H7 (cell line): Measurements from ENCODE around the gene MYO7B. TPM values are rescaled to one million over a fixed set of nuclear protein-coding genes. Genes with fewer than 3 reads are reported as not detected.

Experiments
- DNase-seq: peaks from one replicate; pipeline ENCODE4 v3.0.0; 2012
- H3K27me3 ChIP-seq: 2 replicates; pipeline ENCODE4 v1.6.0; 2011; ENCODE audit warnings: mild to moderate bottlenecking, low read length; ENCODE audit not compliant: control insufficient read depth, insufficient read depth
- H3K36me3 ChIP-seq: replicated peaks from 2 replicates; pipeline ENCODE4 v1.5.1; 2011; ENCODE audit warnings: low read length; ENCODE audit not compliant: control insufficient read depth, insufficient read depth
- H3K4me3 ChIP-seq: 2 replicates; pipeline ENCODE4 v1.5.1; 2011; ENCODE audit warnings: low read depth, mild to moderate bottlenecking, control low read depth, low read length, moderate library complexity; ENCODE audit not compliant: insufficient read depth
- total RNA-seq: library from RNA; depleted of rRNA; stranded (reverse); fragments of >200 nt; shearing (Covaris generic); gene quantifications from 2 replicates; pipeline ENCODE4 v1.2.3, GENCODE V29; 2014

The MYO7B gene
- total RNA-seq, 1 experiment from 2014 or later = not detected

DNA sequence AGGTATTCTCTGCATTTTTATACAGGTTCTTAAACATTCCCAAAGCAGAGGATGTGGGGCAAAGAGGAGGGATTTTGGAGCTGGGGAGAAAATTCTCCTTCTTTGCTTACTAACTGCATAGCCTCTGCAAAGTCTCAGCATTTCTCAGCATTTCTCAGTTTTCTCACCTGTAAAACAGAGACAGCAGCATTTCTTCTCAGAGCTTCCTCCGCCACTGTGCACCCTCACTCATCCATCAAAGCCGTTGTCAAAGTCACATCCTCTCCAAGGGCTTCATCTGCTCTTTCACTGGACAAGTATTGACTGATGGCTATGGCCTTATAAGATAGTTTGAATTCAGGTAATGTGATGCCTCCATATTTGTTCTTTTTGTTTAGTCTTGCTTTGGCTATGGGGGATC lies 17.4 kb downstream of the MYO7B start:
- DNase-seq = no peak
- H3K36me3 ChIP-seq = no peaks in the 10 kb centered on the region
- no peak overlapping the region for H3K4me3 ChIP-seq
- H3K27me3 ChIP-seq = no peaks in the 10 kb centered on the region

DNA sequence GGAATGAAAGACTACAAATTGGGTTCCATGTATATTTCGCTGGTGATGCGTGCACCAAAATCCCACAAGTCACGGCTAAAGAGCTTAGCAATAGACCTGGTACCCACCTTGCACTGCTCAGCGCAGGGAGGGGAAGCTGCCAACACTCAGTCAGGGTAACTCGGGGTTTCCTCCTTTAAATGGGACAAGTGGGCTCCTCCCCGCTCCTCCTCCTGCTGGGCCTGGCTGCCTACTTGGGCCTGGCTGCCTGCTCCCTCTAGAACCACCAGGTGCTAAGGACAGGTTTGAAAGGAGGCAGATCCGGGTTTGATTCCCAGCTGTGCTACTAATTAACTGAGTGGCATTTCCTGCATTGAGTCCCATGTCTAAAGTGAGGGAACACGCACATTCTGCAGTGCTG lies 23.4 kb downstream of the MYO7B start:
- Histone ChIP-seq H3K36me3 (no peaks in the 10 kb centered on the region), H3K27me3 (no peaks in the 10 kb centered on the region), H3K4me3 (no peak overlapping the region)
- no peak for DNase-seq

- Histone ChIP-seq H3K36me3 (no peaks in the 10 kb centered on the region), H3K27me3 (no peaks in the 10 kb centered on the region), H3K4me3 (no peak overlapping the region)
- no peak for DNase-seq
Measured at GRCh38 chr2:127559454-127559853, 24.0 kb downstream of the MYO7B start.

DNA sequence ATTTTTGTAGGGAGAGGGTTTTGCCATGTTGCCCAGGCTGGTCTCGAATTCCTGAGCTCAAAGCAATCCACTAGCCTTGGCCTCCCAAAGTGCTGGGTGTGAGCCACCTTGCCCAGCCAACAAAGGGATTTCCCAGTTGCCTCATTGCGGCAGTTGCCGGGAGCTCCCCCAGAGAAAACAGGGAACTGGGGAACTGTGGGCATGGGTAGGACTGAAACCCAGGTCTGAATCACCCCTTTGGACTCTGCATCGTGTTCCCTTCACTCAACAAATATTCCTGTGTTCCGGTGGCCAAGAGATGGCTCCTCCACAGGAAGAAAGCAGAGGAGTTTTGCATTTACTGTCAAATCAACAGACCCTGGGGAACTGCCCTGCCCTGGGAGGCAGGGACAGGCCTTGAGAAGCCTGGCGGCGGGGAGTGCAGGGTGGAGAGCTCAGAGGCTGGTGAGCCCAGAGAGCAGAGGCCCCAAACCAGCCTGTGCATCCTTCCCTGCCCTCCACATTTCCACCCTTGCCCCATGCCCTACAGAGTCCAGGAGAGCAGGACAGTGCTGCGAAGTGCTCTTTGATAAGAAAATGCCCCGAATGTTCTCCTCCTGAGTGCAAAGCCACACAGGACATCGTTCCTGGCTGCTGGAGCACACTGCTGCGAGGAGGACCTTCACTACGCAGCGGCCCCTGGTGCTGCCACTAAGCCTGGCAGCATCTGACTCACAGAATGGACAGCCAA lies 24.9 kb downstream of the MYO7B start:
- Histone ChIP-seq H3K27me3 (no peaks in the 10 kb centered on the region), H3K4me3 (no peak overlapping the region), H3K36me3 (no peaks in the 10 kb centered on the region)
- no peak for DNase-seq

- Histone ChIP-seq H3K4me3 (no peak overlapping the region), H3K36me3 (no peaks in the 10 kb centered on the region), H3K27me3 (no peaks in the 10 kb centered on the region)
- no peak for DNase-seq
Measured at GRCh38 chr2:127560931-127561280, 25.4 kb downstream of the MYO7B start.

DNA sequence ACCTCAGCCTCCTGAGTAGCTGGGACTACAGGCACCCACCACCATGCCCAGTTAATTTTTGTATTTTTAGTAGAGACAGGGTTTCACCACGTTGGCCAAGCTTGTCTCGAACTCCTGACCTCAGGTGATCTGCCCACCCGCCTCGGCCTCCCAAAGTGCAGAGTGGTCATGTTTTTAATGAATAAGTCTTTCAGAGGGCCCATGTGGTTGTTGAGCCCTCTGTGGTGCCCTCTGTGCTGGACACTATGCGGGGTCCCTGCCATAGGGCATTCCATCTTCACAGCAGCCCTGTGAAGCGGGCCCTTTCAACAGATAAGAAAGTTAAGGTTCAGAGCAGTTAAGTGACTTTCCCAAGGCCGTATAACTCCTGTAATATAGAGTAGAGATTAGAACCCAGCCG lies 25.9 kb downstream of the MYO7B start:
- no peak for DNase-seq
- Histone ChIP-seq H3K4me3 (no peak overlapping the region), H3K27me3 (no peaks in the 10 kb centered on the region), H3K36me3 (no peaks in the 10 kb centered on the region)

- Histone ChIP-seq H3K36me3 (no peaks in the 10 kb centered on the region), H3K4me3 (no peak overlapping the region), H3K27me3 (no peaks in the 10 kb centered on the region)
- DNase-seq = no peak
Measured at GRCh38 chr2:127562936-127563335, 27.5 kb downstream of the MYO7B start.

GRCh38 chr2:127563458-127564428 lies 28.3 kb downstream of the MYO7B start:
- Histone ChIP-seq H3K27me3 (no peaks in the 10 kb centered on the region), H3K4me3 (no peak overlapping the region), H3K36me3 (no peaks in the 10 kb centered on the region)
- DNase-seq = no peak

- Histone ChIP-seq H3K27me3 (no peaks in the 10 kb centered on the region), H3K36me3 (no peaks in the 10 kb centered on the region), H3K4me3 (no peak overlapping the region)
- no peak for DNase-seq
Measured at GRCh38 chr2:127564429-127565260, 29.2 kb downstream of the MYO7B start.

GRCh38 chr2:127565261-127566138 lies 30.0 kb downstream of the MYO7B start:
- Histone ChIP-seq H3K27me3 (no peaks in the 10 kb centered on the region), H3K36me3 (no peaks in the 10 kb centered on the region), H3K4me3 (no peak overlapping the region)
- DNase-seq = no peak

DNA sequence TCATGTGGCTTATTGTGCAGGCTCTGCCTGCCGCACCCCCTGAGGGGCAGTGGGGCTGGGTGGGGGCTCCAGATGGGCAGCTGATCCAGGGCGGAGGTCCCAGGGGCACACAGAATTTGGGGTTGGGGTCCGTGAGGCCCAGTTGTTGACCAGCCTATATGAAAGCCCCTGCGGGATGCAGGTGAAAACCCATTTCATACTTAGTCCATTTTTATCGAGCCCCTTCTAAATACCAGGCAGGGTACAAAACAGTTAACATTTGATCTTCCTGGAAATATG lies 30.6 kb downstream of the MYO7B start:
- Histone ChIP-seq H3K4me3 (no peak overlapping the region), H3K36me3 (no peaks in the 10 kb centered on the region), H3K27me3 (no peaks in the 10 kb centered on the region)
- DNase-seq = no peak

GRCh38 chr2:127566576-127566975 lies 31.1 kb downstream of the MYO7B start:
- DNase-seq = no peak
- Histone ChIP-seq H3K36me3 (no peaks in the 10 kb centered on the region), H3K27me3 (no peaks in the 10 kb centered on the region), H3K4me3 (no peak overlapping the region)

DNA sequence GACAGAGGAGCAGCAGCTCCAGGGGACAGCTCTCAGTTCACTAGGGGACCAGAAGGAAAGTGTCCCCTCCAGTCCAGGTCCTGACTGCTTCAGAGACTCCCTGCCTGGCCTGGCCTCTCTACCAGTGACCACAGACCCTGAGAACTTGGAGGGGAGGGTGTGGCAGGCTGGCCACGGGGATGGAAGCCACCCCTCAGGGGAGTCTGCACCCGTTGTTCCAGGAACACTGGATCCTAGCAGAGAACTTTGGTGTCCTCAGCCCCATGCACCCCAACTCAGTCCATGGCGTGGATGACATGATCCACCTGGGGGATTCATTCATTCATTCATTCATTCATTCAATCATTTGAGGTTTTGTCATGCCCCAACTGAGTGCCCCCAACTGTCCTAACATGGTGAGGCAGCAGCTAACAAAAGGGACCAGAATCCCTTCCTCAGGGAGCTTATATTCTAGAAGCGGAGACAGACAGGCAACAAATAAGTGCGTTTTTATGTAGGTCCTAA lies 31.9 kb downstream of the MYO7B start:
- Histone ChIP-seq H3K36me3 (no peaks in the 10 kb centered on the region), H3K27me3 (no peaks in the 10 kb centered on the region), H3K4me3 (no peak overlapping the region)
- DNase-seq = no peak

- no peaks in the 10 kb centered on the region for H3K36me3 ChIP-seq
- H3K27me3 ChIP-seq = no peaks in the 10 kb centered on the region
- no peak for DNase-seq
- no peak overlapping the region for H3K4me3 ChIP-seq
Measured at GRCh38 chr2:127568128-127568527, 32.6 kb downstream of the MYO7B start.
